CD4-positive, alpha-beta T cell treated with Interleukin-2 at 100 ng/mL for 4 hours (primary cell): Measurements from ENCODE around the gene PRMT5.

Source experiments
- DNase-seq: peaks from one replicate; pipeline ENCODE4 v3.0.0-alpha.2; 2020; ENCODE audit warnings: low spot score

The PRMT5 gene

DNA sequence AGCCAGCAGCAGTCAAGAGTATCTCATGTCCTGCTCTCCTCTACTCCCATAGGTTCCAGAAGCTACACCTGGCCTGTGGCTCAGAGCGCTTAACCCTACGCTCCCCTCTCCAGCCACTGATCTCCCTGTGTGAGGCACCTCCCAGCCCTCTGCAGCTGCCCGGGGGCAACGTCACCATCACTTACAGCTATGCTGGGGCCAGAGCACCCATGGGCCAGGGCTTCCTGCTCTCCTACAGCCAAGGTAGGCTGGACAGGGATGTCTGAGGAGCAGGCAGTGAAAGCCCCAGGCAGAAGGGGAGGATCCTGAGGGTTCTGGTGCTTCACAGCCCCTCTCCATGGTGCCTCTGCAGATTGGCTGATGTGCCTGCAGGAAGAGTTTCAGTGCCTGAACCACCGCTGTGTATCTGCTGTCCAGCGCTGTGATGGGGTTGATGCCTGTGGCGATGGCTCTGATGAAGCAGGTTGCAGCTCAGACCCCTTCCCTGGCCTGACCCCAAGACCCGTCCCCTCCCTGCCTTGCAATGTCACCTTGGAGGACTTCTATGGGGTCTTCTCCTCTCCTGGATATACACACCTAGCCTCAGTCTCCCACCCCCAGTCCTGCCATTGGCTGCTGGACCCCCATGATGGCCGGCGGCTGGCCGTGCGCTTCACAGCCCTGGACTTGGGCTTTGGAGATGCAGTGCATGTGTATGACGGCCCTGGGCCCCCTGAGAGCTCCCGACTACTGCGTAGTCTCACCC lies 54.0 kb downstream of the PRMT5 start:
- no peak for DNase-seq

DNA sequence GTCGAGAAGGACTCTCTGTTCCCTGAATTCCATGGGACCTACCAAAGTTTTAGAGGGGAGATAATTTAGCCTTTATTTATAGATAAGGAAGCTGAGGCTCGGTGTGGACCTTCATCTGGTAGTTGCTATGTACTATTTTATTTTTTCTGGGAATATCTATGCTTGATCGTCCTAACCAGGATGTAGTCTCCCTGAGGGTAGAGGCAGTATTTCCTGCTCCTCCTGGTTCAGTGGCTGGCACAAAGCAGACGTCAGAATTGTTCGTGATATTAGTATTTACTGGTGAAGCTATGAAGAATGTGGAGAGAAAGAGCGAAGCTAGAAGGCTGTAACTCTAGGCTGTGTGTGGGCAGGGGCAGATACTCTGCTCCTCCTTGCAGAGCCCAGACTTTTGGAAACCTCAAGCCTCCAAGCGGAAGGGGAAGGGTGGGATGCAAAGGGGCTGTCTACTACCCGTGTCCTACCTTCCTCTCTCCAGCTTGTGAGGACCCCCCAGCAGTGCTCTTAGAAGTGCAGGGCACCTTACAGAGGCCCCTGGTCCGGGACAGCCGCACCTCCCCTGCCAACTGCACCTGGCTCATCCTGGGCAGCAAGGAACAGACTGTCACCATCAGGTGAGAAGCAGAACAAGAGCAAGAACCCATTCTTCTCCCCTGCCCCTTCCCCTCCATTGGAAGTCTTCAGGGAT lies 56.2 kb downstream of the PRMT5 start:
- no peak for DNase-seq

DNA sequence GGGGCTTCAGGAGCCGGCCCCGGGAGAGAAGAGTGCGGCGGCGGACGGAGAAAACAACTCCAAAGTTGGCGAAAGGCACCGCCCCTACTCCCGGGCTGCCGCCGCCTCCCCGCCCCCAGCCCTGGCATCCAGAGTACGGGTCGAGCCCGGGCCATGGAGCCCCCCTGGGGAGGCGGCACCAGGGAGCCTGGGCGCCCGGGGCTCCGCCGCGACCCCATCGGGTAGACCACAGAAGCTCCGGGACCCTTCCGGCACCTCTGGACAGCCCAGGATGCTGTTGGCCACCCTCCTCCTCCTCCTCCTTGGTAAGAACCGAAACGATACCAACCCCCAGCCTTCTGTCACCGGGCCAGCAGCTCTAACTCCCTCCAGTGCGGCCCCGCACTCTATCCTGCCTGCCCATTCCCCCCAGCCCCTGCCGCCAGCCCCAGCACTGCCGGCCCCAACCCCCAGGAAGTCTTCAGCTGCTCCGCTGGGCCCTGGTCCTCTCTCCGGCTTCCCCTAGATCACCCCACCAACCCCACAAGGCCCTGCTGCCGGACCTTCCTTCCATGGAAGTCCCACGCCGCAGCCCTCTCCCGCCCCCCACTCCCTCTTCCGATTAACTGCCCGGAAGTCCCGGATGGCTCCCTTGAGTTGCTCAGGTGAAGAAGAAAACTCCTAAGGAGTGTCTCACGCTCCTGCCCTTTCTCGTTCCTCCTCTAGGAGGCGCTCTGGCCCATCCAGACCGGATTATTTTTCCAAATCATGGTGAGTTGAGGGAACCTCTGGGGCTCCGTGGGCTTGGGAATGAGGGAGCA lies 56.9 kb downstream of the PRMT5 start:
- DNase-seq, result peak; percentile 79

DNA sequence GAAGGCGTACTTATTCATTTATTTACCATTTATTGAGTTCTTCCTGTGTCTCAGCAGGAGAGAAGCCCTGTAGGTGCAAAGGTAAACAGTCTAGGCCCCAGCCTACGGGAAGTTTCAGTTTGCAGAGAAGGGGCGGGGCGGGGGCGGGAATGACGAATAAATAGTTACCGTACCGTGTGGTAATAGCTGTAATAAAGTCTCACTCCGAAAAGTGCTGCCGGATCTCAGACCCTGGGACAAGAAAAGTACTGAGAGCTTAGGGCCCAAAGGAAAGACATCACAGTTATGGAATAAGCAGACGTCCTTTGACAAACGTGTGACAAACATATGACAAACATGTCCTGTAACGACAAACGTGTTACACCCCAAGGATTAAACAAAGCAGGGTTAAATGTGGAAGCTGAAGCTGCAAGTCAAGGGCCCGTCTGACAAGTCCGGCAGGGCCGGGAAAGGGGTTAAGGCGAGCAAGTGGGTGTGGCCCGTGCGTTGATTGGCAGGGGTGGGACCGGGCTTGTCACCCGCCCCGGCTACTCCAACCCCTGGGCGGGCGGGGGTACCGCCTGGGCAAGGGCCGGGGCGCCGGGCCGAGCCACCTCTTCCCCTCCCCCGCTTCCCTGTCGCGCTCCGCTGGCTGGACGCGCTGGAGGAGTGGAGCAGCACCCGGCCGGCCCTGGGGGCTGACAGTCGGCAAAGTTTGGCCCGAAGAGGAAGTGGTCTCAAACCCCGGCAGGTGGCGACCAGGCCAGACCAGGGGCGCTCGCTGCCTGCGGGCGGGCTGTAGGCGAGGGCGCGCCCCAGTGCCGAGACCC lies 57.7 kb downstream of the PRMT5 start, which contains the start of gene LRP10:
Gene LRP10, plus strand, starts transcription at position 517 of the 809 bp plus-strand sequence. CDS start 564 bp downstream, outside the sequence.
- DNase-seq, result peak; percentile 85

DNA sequence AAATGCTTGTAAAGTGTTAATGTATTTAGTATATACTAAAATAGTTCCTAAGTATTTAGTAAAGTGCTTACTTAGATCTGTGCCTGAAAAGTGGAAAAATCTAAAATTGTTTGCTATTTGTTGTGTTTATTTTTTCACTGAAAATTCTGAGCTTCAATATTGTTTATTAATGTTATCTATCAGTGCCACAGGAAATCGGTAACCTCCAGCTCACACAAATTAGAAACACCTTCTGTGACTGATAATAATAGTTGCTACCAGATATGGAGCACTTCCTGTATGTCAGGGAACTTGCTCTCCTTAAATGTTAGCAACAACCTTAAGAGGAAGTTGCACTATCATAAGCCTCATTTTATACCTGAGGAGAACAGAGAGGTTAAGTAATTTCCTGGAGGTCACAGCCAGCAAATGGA lies 58.4 kb downstream of the PRMT5 start:
- DNase-seq, result no peak
